Right ventricle myocardium inferior (tissue), 1 donor: ENCODE measurements around the gene GPR137. TPM values are rescaled to one million over a fixed set of nuclear protein-coding genes. Genes with fewer than 3 reads are reported as not detected.

ENCODE experiments used
- ATAC-seq: fragments of 200-7000 bp; cut with Tn5 transposase; one replicate; pipeline ENCODE4 v1.9.1; 2020; ENCODE audit warnings: mild to moderate bottlenecking, moderate library complexity
- DNase-seq: peaks from one replicate; pipeline ENCODE4 v3.0.0; 2021; ENCODE audit errors: missing footprints
- intact Hi-C: fragments of 100-400 bp; cut with DNase I; formaldehyde crosslinking; loops from one replicate; pipeline ENCODE4 v1.11.0; 2022
- total RNA-seq: library from RNA; stranded (reverse); fragmentation: NEBNext Ultra II Directional; extraction: Animal tissue kit (Norgen Biotek cat#: 25700); gene quantifications from one replicate; pipeline ENCODE4 v1.2.1, GENCODE V29; 2021
- donor health status: DM: no; HTN: yes; CAD: no; lungs with severe emphysema.

Gene GPR137
- total RNA-seq, 1 donor from 2014 or later: 28.6 TPM

GRCh38 chr11:64292460-64293254 is 7.0 kb downstream of the GPR137 start:
- intact Hi-C loops: no loop called here
- ATAC-seq (no peak), DNase-seq (peak; percentile 47)

- intact Hi-C loops: no loop called here
- ATAC-seq (no peak), DNase-seq (no peak)
Measured at GRCh38 chr11:64294774-64295173, 9.1 kb downstream of the GPR137 start.

- DNase-seq (no peak), ATAC-seq (no peak)
- intact Hi-C loops: no loop called here
Measured at GRCh38 chr11:64295760-64296159, 10.1 kb downstream of the GPR137 start.

- intact Hi-C loops: no loop called here
- ATAC-seq: no peak
- DNase-seq: no peak
Measured at GRCh38 chr11:64296236-64296635, 10.6 kb downstream of the GPR137 start.

GRCh38 chr11:64296830-64297698 is 11.4 kb downstream of the GPR137 start:
- peak; percentile 33 for DNase-seq
- intact Hi-C loops: no loop called here

GRCh38 chr11:64297699-64298358 is 12.2 kb downstream of the GPR137 start:
- ATAC-seq (no peak), DNase-seq (peak; percentile 72)
- intact Hi-C loops: no loop called here

More at GRCh38 chr11:64296830-64297698, 11.4 kb downstream of the GPR137 start:
- ATAC-seq: no peak

- peak; percentile 80 for DNase-seq
- intact Hi-C loops: no loop called here
- ATAC-seq: peak; percentile 50
Measured at GRCh38 chr11:64298966-64299846, 13.6 kb downstream of the GPR137 start.

GRCh38 chr11:64299847-64300648 is 14.4 kb downstream of the GPR137 start, which contains the start of gene CATSPERZ:
TSS of gene CATSPERZ (plus strand) at chr11:64300358. CDS start at chr11:64300411, 53 bp downstream.
- intact Hi-C loops: loop anchor here (5.0 kb wide), 2 partner anchors 48 to 113 kb away; partner anchors contain the start of genes PLCB3 and STIP1
- peak; percentile 60 for DNase-seq
- ATAC-seq: no peak

- DNase-seq (peak; percentile 17), ATAC-seq (no peak)
- intact Hi-C loops: loop anchor here (1.0 to 5.0 kb wide), 6 partner anchors 19 to 116 kb away; partner anchors contain the start of genes BAD, FKBP2, GPR137 and PLCB3
Measured at GRCh38 chr11:64303109-64304031, 17.7 kb downstream of the GPR137 start.

- intact Hi-C loops: loop anchor here (1.0 to 5.0 kb wide), 6 partner anchors 19 to 117 kb away; partner anchors contain the start of genes BAD, FKBP2, GPR137 and PLCB3
- ATAC-seq: no peak
- DNase-seq: peak; percentile 56
Measured at GRCh38 chr11:64304032-64304315, 18.3 kb downstream of the GPR137 start.

GRCh38 chr11:64304316-64305072 is 18.8 kb downstream of the GPR137 start:
- ATAC-seq (peak; percentile 54), DNase-seq (peak; percentile 94)
- intact Hi-C loops: loop anchor here (1.0 to 5.0 kb wide), 7 partner anchors 20 to 117 kb away; partner anchors contain the start of genes BAD, FKBP2, GPR137 and PLCB3

- DNase-seq: peak; percentile 100
- ATAC-seq: peak; percentile 92
- intact Hi-C loops: loop anchor here (1.0 to 2.0 kb wide), 4 partner anchors 20 to 64 kb away; partner anchors contain the start of genes BAD, FKBP2 and GPR137
Measured at GRCh38 chr11:64305075-64305690, 19.5 kb downstream of the GPR137 start, which contains the start of gene ESRRA. TSS of gene ESRRA (plus strand) at chr11:64305524. CDS start at chr11:64307180, 1,656 bp downstream.

- intact Hi-C loops: loop anchor here (1.0 to 2.0 kb wide), 4 partner anchors 21 to 65 kb away; partner anchors contain the start of genes BAD, FKBP2 and GPR137
- peak; percentile 88 for DNase-seq
- peak; percentile 10 for ATAC-seq
Measured at GRCh38 chr11:64305691-64306562, 20.3 kb downstream of the GPR137 start.

- ATAC-seq (no peak), DNase-seq (peak; percentile 64)
- intact Hi-C loops: no loop called here
Measured at GRCh38 chr11:64306563-64306875, 20.9 kb downstream of the GPR137 start.
